ENCODE results near the gene SPATS2L. TPM values are rescaled to one million over a fixed set of nuclear protein-coding genes. Genes with fewer than 3 reads are reported as not detected.
A peak's percentile ranks its signal among the peaks of the same experiment; 100 is the strongest.

Gene SPATS2L
- total and polyA plus RNA-seq, 2 of the 13 experiments (the other 11 are each of a cell fraction or from before 2014, with no cell fraction given): 154 to 212 TPM

- TF ChIP-seq, protein P1, sequence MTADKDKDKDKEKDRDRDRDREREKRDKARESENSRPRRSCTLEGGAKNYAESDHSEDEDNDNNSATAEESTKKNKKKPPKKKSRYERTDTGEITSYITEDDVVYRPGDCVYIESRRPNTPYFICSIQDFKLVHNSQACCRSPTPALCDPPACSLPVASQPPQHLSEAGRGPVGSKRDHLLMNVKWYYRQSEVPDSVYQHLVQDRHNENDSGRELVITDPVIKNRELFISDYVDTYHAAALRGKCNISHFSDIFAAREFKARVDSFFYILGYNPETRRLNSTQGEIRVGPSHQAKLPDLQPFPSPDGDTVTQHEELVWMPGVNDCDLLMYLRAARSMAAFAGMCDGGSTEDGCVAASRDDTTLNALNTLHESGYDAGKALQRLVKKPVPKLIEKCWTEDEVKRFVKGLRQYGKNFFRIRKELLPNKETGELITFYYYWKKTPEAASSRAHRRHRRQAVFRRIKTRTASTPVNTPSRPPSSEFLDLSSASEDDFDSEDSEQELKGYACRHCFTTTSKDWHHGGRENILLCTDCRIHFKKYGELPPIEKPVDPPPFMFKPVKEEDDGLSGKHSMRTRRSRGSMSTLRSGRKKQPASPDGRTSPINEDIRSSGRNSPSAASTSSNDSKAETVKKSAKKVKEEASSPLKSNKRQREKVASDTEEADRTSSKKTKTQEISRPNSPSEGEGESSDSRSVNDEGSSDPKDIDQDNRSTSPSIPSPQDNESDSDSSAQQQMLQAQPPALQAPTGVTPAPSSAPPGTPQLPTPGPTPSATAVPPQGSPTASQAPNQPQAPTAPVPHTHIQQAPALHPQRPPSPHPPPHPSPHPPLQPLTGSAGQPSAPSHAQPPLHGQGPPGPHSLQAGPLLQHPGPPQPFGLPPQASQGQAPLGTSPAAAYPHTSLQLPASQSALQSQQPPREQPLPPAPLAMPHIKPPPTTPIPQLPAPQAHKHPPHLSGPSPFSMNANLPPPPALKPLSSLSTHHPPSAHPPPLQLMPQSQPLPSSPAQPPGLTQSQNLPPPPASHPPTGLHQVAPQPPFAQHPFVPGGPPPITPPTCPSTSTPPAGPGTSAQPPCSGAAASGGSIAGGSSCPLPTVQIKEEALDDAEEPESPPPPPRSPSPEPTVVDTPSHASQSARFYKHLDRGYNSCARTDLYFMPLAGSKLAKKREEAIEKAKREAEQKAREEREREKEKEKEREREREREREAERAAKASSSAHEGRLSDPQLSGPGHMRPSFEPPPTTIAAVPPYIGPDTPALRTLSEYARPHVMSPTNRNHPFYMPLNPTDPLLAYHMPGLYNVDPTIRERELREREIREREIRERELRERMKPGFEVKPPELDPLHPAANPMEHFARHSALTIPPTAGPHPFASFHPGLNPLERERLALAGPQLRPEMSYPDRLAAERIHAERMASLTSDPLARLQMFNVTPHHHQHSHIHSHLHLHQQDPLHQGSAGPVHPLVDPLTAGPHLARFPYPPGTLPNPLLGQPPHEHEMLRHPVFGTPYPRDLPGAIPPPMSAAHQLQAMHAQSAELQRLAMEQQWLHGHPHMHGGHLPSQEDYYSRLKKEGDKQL (CRISPR knock-in tag; IDR thresholded peaks at IDR 0.05; ENCODE audit: low read depth): 0 out of 2 replicates have a peak, but pooled peaks have one; percentile 9
- TF ChIP-seq ASH2L (IDR thresholded peaks at IDR 0.05; ENCODE audit: insufficient read length, low read depth, low read length) (peak; percentile 54), SALL1 (CRISPR knock-in tag; IDR thresholded peaks at IDR 0.05) (peak; percentile 61; the same call in 1 of the 2 replicates), TCF7 (IDR thresholded peaks at IDR 0.05; ENCODE audit: low read depth) (peak; percentile 90), ZBTB42 (CRISPR knock-in tag; IDR thresholded peaks at IDR 0.05) (no peak), KLF16 (CRISPR knock-in tag; IDR thresholded peaks at IDR 0.05) (peak in 1 of 2 experiments; percentile 52; a peak in 2 of 4 replicates), BCL6 (CRISPR knock-in tag; IDR thresholded peaks at IDR 0.05) (peak; percentile 79), NCOA5 (CRISPR knock-in tag; IDR thresholded peaks at IDR 0.05) (no peak), TGIF2 (CRISPR knock-in tag; IDR thresholded peaks at IDR 0.05) (peak; percentile 89), TEAD3 (CRISPR knock-in tag; optimal IDR thresholded peaks at IDR 0.05; ENCODE audit: borderline replicate concordance) (peak; percentile 94), REST (IDR thresholded peaks at IDR 0.05; ENCODE audit: borderline replicate concordance in 1 of 2, low read depth in 1 of 2, low read length in 2 of 2) (0 out of 4 replicates have a peak, but pooled peaks of 1 of the 2 experiments have one; percentile 13), THAP11 (CRISPR knock-in tag; IDR thresholded peaks at IDR 0.05) (peak; percentile 53; the same call in 1 of the 2 replicates), CREB1 (IDR thresholded peaks at IDR 0.05) (no peak), CREB1 (CRISPR knock-in tag; IDR thresholded peaks at IDR 0.05) (peak; percentile 48; the same call in 1 of the 2 replicates), FOSL1 (CRISPR knock-in tag; IDR thresholded peaks at IDR 0.05; ENCODE audit: borderline replicate concordance) (peak; percentile 35; the same call in 1 of the 2 replicates)
- TF ChIP-seq, protein P2, sequence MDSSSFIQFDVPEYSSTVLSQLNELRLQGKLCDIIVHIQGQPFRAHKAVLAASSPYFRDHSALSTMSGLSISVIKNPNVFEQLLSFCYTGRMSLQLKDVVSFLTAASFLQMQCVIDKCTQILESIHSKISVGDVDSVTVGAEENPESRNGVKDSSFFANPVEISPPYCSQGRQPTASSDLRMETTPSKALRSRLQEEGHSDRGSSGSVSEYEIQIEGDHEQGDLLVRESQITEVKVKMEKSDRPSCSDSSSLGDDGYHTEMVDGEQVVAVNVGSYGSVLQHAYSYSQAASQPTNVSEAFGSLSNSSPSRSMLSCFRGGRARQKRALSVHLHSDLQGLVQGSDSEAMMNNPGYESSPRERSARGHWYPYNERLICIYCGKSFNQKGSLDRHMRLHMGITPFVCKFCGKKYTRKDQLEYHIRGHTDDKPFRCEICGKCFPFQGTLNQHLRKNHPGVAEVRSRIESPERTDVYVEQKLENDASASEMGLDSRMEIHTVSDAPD (CRISPR knock-in tag; IDR thresholded peaks at IDR 0.05): peak; percentile 91
These were observed 15.5 kb downstream of the SPATS2L start (continued) for GRCh38 chr2:200321780-200322534.
